Colonic mucosa (tissue), 4 donors: ENCODE measurements around the gene BARX2. TPM values are rescaled to one million over a fixed set of nuclear protein-coding genes. Genes with fewer than 3 reads are reported as not detected.

Source experiments
- DNase-seq: peaks from one replicate; pipeline ENCODE4 v3.0.0-alpha.2; 2020
- H3K27ac ChIP-seq: fragments of 200-600 bp; one replicate; pipeline ENCODE4 v1.8.0; 2021
- H3K27me3 ChIP-seq: fragments of 200-600 bp; one replicate; pipeline ENCODE4 v1.8.0; 2021
- H3K36me3 ChIP-seq: fragments of 200-600 bp; one replicate; pipeline ENCODE4 v1.8.0; 2021
- H3K4me1 ChIP-seq: fragments of 200-600 bp; one replicate; pipeline ENCODE4 v1.8.0; 2021; ENCODE audit warnings: mild to moderate bottlenecking
- H3K4me3 ChIP-seq: fragments of 200-600 bp; one replicate; pipeline ENCODE4 v1.8.0; 2021
- H3K9ac ChIP-seq, 2 donors: one replicate each; pipeline ENCODE4 v1.7.0; 2013; ENCODE audit warnings: control low read depth in 2 of 2, low read depth in 2 of 2, low read length in 2 of 2
- H3K9me3 ChIP-seq: fragments of 200-600 bp; one replicate; pipeline ENCODE4 v1.8.0; 2021
- CTCF ChIP-seq: fragments of 200-600 bp; IDR thresholded peaks from one replicate; pipeline ENCODE4 v1.8.0; 2022; ENCODE audit warnings: antibody characterized with exemption, mild to moderate bottlenecking
- intact Hi-C: fragments of 100-400 bp; cut with DNase I; formaldehyde crosslinking; loops from one replicate; pipeline ENCODE4 v1.14.1; 2022
- total RNA-seq, 2 donors: library from RNA; stranded (reverse); fragmentation: NEBNext Ultra II Directional in 1 of 2; extraction: Animal tissue kit (Norgen Biotek cat#: 25700) in 1 of 2; gene quantifications; one replicate each; pipeline ENCODE4 v1.2.1, GENCODE V29; 2021
- donor health status: healthy.
- donor health status: DM: no; HTN: no; CAD: no.
- donor health status: DM: no; HTN: no; CAD: no.

BARX2 gene
- total RNA-seq, 2 donors from 2014 or later, result 19.0 to 23.9 TPM

GRCh38 chr11:129442171-129442570, 66.5 kb downstream of the BARX2 start:
- intact Hi-C loops, result no loop called here
- no peak for TF ChIP-seq CTCF
- DNase-seq, result no peak
- Histone ChIP-seq H3K4me1 (no peaks in the 10 kb centered on the region), H3K4me3 (no peak overlapping the region), H3K9ac (no peak overlapping the region), H3K9me3 (no peaks in the 10 kb centered on the region), H3K27me3 (no peaks in the 10 kb centered on the region), H3K36me3 (no peaks in the 10 kb centered on the region), H3K27ac (no peak overlapping the region)

- intact Hi-C loops, result no loop called here
- Histone ChIP-seq H3K9ac (no peak overlapping the region), H3K9me3 (no peaks in the 10 kb centered on the region), H3K36me3 (no peaks in the 10 kb centered on the region), H3K27ac (no peak overlapping the region), H3K4me3 (no peak overlapping the region), H3K4me1 (no peaks in the 10 kb centered on the region), H3K27me3 (no peaks in the 10 kb centered on the region)
- no peak for TF ChIP-seq CTCF
- no peak for DNase-seq
These were observed 67.6 kb downstream of the BARX2 start for GRCh38 chr11:129443276-129443675.

GRCh38 chr11:129444274-129444673, 68.6 kb downstream of the BARX2 start:
- no peak for TF ChIP-seq CTCF

GRCh38 chr11:129445226-129445625, 69.6 kb downstream of the BARX2 start:
- Histone ChIP-seq H3K27me3 (no peaks in the 10 kb centered on the region), H3K9ac (no peak overlapping the region), H3K27ac (no peak overlapping the region), H3K4me3 (no peak overlapping the region), H3K4me1 (no peaks in the 10 kb centered on the region), H3K9me3 (no peaks in the 10 kb centered on the region), H3K36me3 (no peaks in the 10 kb centered on the region)
- no peak for TF ChIP-seq CTCF
- intact Hi-C loops, result no loop called here
- DNase-seq, result no peak

More at GRCh38 chr11:129444274-129444673, 68.6 kb downstream of the BARX2 start:
- no peaks in the 10 kb centered on the region for H3K4me1 ChIP-seq
- H3K4me3 ChIP-seq, result no peak overlapping the region
- H3K9me3 ChIP-seq, result no peaks in the 10 kb centered on the region
- no peak overlapping the region for H3K27ac ChIP-seq
- H3K27me3 ChIP-seq, result no peaks in the 10 kb centered on the region
- DNase-seq, result no peak
- no peak overlapping the region for H3K9ac ChIP-seq
- no peaks in the 10 kb centered on the region for H3K36me3 ChIP-seq
- intact Hi-C loops, result no loop called here

GRCh38 chr11:129446572-129446971, 70.9 kb downstream of the BARX2 start:
- no peak overlapping the region for H3K9ac ChIP-seq
- intact Hi-C loops, result no loop called here

More at GRCh38 chr11:129446572-129446971, 70.9 kb downstream of the BARX2 start:
- no peak overlapping the region for H3K27ac ChIP-seq
- H3K4me3 ChIP-seq, result no peak overlapping the region
- H3K36me3 ChIP-seq, result no peaks in the 10 kb centered on the region
- no peak for TF ChIP-seq CTCF
- no peak for DNase-seq
- no peaks in the 10 kb centered on the region for H3K9me3 ChIP-seq
- H3K27me3 ChIP-seq, result no peaks in the 10 kb centered on the region
- no peaks in the 10 kb centered on the region for H3K4me1 ChIP-seq
